SKM-1 treated with dmso at 0.1 percent for 144 hours (cell line): ENCODE results near the gene FCN1.

Source experiments
- DNase-seq: peaks from one replicate; lab custom pipeline; 2025; ENCODE audit not compliant: unreplicated experiment; lab: John Stamatoyannopoulos, UW

FCN1 gene

GRCh38 chr9:134892820-134893420, 24.8 kb downstream of the FCN1 start:
- no peak for DNase-seq

GRCh38 chr9:134892221-134892620, 25.5 kb downstream of the FCN1 start:
- no peak for DNase-seq

- DNase-seq = no peak
These were observed 26.0 kb downstream of the FCN1 start for GRCh38 chr9:134891713-134892112.

- no peak for DNase-seq
These were observed 26.7 kb downstream of the FCN1 start for GRCh38 chr9:134891053-134891452.

DNA sequence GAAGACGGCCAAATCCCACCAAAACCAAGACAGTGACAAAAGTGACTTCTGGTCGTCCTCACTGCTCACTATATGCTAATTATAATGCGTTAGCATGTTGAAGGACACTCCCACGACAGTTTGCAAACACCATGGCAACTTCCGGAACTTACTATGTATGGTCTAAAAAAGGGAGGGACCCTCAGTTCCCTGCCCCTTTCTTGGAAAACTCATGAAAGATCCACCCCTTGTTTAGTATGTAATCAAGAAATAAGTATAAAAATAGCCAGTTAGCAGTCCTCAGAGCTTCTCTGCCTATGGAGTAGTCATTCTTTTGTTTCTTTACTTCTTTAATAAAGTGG, 27.6 kb downstream of the FCN1 start:
- DNase-seq = no peak

DNA sequence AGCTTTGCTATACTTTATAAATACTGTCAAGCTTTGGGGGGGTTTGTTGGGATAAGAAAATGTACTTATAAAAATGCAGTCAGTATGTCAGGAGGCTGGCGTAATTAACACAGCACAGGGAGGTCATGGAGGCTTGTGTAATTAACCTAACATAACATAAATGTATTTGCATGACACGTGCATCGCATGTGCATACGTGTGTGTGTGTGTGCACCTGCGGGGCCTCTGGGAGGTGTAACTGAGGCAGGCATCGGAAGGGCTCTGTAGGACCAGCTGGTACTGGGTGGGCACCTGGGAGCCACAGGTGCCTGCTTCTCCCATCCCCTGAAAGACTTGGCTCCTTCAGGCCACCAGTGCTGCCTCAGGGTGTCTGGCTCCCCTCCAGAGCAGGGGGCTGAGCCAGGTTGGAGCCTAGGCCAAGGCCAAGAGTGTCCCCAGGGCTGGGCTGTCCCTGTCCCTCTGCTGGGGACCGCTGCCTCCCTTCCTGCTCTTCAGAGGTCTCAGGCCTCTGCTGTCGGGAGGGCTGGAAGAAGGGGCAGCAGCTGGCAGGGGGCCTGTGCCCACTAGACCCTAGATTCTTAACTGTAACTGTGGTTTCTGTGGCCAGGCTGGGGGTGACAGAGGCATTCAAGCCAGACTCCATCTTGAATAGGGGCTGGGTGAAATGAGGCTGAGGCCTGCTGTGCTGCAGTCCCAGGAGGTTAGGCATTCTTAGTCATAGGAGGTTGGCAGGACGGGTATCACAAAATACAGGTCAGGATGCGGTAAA, 28.1 kb downstream of the FCN1 start:
- no peak for DNase-seq

- no peak for DNase-seq
These were observed 29.0 kb downstream of the FCN1 start for GRCh38 chr9:134888603-134889190.

DNA sequence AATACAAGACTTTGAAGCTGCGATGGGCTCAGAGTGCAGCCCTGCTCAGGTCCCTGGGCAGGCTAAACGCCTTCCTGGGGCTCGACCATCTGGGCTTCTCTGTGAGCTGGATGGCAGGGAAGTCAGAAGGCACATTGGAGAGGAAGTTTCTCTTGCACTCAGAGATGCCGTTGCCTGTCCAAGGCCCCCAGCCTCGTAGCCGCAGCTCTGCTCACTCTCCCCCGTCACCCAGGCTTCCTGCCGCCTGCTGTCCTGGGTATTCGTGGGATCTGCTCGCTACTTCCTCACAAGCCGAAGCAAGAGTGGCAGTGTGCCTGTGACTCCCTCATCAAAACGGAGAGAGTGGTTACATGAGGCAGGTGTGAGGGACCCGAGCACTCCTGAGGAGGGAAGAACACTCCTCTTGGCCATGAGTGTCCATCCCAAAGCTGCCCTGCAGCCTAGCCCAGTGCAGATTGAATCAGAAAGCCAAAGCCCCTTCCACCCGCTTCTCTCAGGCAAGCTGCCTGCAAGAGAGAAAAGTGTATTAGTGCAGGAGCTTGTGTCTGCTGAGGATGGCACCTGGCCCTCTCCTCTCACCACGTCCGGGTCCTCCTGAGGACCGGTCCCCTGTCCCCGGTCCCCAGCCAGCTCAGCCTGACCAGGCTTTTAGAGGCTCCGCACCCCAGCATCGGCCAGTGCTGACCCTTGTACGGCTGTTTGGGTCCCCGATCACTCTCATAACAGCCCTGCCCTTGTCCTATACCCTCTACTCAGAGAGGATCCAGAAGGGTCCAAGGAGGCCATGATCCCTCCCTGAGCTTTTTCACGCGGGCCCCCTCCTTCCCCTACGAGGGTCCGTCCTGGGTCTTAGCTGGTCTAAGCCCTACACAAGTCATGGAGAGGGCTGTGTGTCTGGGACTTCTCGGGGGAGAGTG, 29.8 kb downstream of the FCN1 start:
- DNase-seq = no peak

DNA sequence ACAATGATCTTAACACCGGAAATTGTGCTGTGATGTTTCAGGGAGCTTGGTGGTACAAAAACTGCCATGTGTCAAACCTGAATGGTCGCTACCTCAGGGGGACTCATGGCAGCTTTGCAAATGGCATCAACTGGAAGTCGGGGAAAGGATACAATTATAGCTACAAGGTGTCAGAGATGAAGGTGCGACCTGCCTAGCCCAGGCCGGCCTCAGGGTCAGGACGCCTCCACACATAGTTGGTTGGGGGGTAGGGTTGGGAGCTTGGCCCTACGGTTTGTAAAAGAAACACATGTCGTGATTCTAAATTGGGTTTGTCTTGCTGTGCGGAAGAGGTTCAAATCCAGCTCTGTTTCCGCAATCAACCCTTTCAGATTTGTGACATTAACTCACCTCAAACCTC, 30.5 kb downstream of the FCN1 start:
- DNase-seq = no peak

DNA sequence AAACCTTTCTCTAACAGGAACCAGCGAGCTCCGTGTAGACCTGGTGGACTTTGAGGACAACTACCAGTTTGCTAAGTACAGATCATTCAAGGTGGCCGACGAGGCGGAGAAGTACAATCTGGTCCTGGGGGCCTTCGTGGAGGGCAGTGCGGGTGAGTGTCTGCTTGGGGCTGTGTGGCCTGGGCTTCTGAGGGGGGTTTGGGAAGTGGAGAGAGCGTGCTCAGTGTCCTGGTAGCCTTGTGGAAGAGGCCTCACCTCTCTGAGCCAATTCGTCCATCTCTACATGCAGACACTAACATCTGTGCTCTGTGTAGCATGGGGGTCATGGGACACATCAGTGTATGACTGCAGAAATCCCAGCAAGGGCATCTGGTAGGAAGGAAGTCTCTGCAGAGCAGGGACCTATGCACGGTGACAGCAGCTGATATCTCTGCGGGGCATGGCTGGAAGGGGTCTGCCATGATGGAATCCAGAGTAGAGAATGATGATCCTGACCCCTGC, 31.2 kb downstream of the FCN1 start:
- DNase-seq = no peak

DNA sequence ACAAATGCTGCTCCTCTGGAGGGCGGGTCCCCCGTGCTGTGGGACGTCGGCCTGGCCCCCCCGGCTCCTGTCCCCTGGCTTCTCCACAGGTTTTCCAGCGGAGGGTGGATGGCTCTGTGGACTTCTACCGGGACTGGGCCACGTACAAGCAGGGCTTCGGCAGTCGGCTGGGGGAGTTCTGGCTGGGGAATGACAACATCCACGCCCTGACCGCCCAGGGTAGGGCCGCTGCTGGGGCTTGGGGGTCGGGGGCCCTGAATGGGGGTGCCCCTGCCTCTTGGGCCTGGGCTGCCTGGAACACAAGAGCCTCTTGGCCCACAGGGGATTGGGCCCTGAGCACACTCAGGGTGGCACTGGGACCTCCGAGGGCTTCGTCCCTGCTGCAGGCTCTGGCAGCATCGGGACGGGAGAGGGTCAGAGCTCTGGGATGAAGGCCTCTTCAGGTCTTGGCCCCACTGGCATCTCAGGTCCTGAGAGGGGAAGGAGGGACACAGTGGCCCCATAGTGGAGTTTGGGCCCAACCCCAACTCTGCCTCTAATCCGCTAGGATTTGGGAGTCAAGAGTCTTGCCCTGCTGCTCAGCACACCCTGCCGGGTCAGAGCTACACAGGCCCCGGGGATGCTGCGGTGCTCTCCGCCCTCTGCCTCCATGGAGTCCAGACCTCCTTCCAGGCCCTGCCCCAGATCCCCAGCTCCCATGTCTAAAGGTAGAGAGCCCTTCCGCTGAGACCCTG, 31.9 kb downstream of the FCN1 start:
- no peak for DNase-seq

- DNase-seq = no peak
These were observed 32.6 kb downstream of the FCN1 start for GRCh38 chr9:134885001-134885678.

DNA sequence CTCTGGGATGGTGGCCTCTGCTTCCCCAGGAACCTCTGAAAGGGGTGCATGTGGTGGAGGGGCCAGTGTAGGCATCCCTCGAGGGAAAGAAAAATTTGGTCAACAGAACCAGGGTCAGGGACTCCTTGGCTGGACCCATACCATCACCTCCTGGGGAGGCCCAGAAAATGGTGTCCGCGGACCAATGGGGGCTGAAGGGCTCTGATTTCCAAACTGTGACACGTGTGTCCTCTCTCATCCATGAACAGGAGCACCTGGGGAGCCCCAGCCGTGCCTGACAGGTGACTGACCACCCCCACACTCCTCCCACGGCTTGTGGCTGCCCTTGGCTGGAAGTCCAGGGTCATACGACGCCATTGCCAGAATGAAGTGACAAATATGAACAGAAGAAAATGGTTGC, 33.2 kb downstream of the FCN1 start:
- DNase-seq = no peak

- no peak for DNase-seq
These were observed 34.5 kb downstream of the FCN1 start for GRCh38 chr9:134883040-134883782.

- DNase-seq = no peak
These were observed 35.4 kb downstream of the FCN1 start for GRCh38 chr9:134882204-134882785.

- DNase-seq = no peak
These were observed 36.4 kb downstream of the FCN1 start for GRCh38 chr9:134881313-134881670.

- no peak for DNase-seq
These were observed 37.0 kb downstream of the FCN1 start, which contains the start of gene FCN2 for GRCh38 chr9:134880484-134881312. Gene FCN2 (plus strand): TSS chr9:134880810. CDS start chr9:134880822, 12 bp downstream.
